H1 (cell line): ENCODE results near the gene SLC2A4. TPM values are rescaled to one million over a fixed set of nuclear protein-coding genes. Genes with fewer than 3 reads are reported as not detected.

ENCODE experiments used
- CTCF ChIA-PET: fragments of 300-600 bp; sonication (Branson Sonifier 250); formaldehyde crosslinking; loops from one replicate; lab custom pipeline; 2021; ENCODE audit not compliant: partially characterized antibody; lab: Charles Lee
- POLR2A ChIA-PET: fragments of 300-600 bp; sonication (Branson Sonifier 250); formaldehyde crosslinking; loops from one replicate; lab custom pipeline; 2021; ENCODE audit warnings: inconsistent platforms; ENCODE audit not compliant: partially characterized antibody; lab: Charles Lee
- DNase-seq, 2 experiments: peaks; one replicate each; pipeline versions ENCODE4 v3.0.0 to v3.0.0-alpha.2; 2010 to 2022; ENCODE audit warnings: low spot score in 2 of 2, low read depth in 1 of 2, mixed read lengths in 1 of 2
- FAIRE-seq: peaks from 2 replicates; lab custom pipeline; 2011; peaks lifted over from hg19 to GRCh38; lab: Jason Lieb, UNC
- H2AFZ ChIP-seq: 2 replicates; pipeline ENCODE4 v1.8.1; 2012; ENCODE audit warnings: low read length, inconsistent platforms
- H2AK5ac ChIP-seq: 2 replicates; pipeline ENCODE4 v1.6.1; 2013; ENCODE audit warnings: low read depth, low read length
- H2BK120ac ChIP-seq: replicated peaks from 2 replicates; pipeline ENCODE3; 2013; ENCODE audit warnings: low read depth, low read length, inconsistent platforms
- H2BK12ac ChIP-seq: 2 replicates; pipeline ENCODE4 v1.6.1; 2013; ENCODE audit warnings: low read depth, low read length
- H2BK15ac ChIP-seq: 2 replicates; pipeline ENCODE4 v1.6.1; 2013; ENCODE audit warnings: low read length
- H2BK20ac ChIP-seq: 2 replicates; pipeline ENCODE4 v1.6.1; 2013; ENCODE audit warnings: low read length
- H2BK5ac ChIP-seq: 2 replicates; pipeline ENCODE4 v1.6.1; 2013; ENCODE audit warnings: low read depth, low read length
- H3K14ac ChIP-seq: 2 replicates; pipeline ENCODE4 v1.6.1; 2013; ENCODE audit warnings: inconsistent platforms; ENCODE audit not compliant: insufficient read length
- H3K18ac ChIP-seq: 2 replicates; pipeline ENCODE4 v1.6.1; 2013; ENCODE audit warnings: low read length; ENCODE audit errors: extremely low read depth
- H3K23ac ChIP-seq: 2 replicates; pipeline ENCODE4 v1.6.1; 2013; ENCODE audit warnings: inconsistent platforms; ENCODE audit not compliant: insufficient read length
- H3K23me2 ChIP-seq: 2 replicates; pipeline ENCODE4 v1.6.1; 2013; ENCODE audit warnings: low read depth, low read length
- H3K27ac ChIP-seq: 2 replicates; pipeline ENCODE4 v1.6.1; 2011; ENCODE audit warnings: low read depth, low read length, inconsistent platforms
- H3K27me3 ChIP-seq, 4 experiments: replicated peaks in 1 of 4; 1 replicate in 1 of 4; 2 replicates in 3 of 4; pipeline versions ENCODE4 v1.6.1 to v1.8.1; 2011 to 2013; ENCODE audit warnings: low read length in 3 of 4, mild to moderate bottlenecking in 3 of 4, inconsistent platforms in 2 of 4, mixed read lengths in 2 of 4, moderate library complexity in 1 of 4; ENCODE audit not compliant: control insufficient read depth in 3 of 4, insufficient read depth in 3 of 4; ENCODE audit errors: extremely low read depth in 1 of 4
- H3K36me3 ChIP-seq, 4 experiments: 2 replicates each; pipeline versions ENCODE4 v1.6.1 to v1.8.1; 2011 to 2013; ENCODE audit warnings: mild to moderate bottlenecking in 4 of 4, low read length in 3 of 4, moderate library complexity in 2 of 4, control low read depth in 1 of 4, inconsistent platforms in 1 of 4; ENCODE audit not compliant: insufficient read depth in 4 of 4, control insufficient read depth in 2 of 4
- H3K4ac ChIP-seq: replicated peaks from 2 replicates; pipeline ENCODE3; 2013; ENCODE audit warnings: low read length, low read depth, mixed read lengths, inconsistent platforms; ENCODE audit not compliant: insufficient read length
- H3K4me1 ChIP-seq, 4 experiments: replicated peaks in 1 of 4; 1 replicate in 1 of 4; 2 replicates in 3 of 4; pipeline versions ENCODE4 v1.6.1 to v1.8.1; 2011 to 2013; ENCODE audit warnings: low read length in 3 of 4, inconsistent platforms in 2 of 4, mixed read lengths in 1 of 4; ENCODE audit not compliant: insufficient read depth in 4 of 4, control insufficient read depth in 3 of 4
- H3K4me2 ChIP-seq, 2 experiments: 2 replicates each; pipeline versions ENCODE4 v1.6.1 to v1.8.1; 2011 to 2013; ENCODE audit warnings: low read depth in 2 of 2, low read length in 2 of 2, control low read depth in 1 of 2, inconsistent platforms in 1 of 2, mild to moderate bottlenecking in 1 of 2; ENCODE audit not compliant: insufficient read depth in 1 of 2
- H3K4me3 ChIP-seq, 4 experiments: fragments of 200-600, 300-600 bp in 1 of 4; sonication (generic), shearing (Covaris generic), sonication (Bioruptor Twin) in 1 of 4; 2 replicates each; pipeline versions ENCODE4 v1.5.1 to v1.8.1; 2011 to 2016; ENCODE audit warnings: low read length in 4 of 4, low read depth in 3 of 4, control low read depth in 2 of 4, inconsistent platforms in 2 of 4, mild to moderate bottlenecking in 2 of 4, mixed read lengths in 1 of 4, moderate library complexity in 1 of 4; ENCODE audit not compliant: insufficient read depth in 2 of 4; ENCODE audit errors: extremely low read depth in 1 of 4
- H3K56ac ChIP-seq: replicated peaks from 2 replicates; pipeline ENCODE3; 2013; ENCODE audit warnings: low read depth, mild to moderate bottlenecking, mixed read lengths, low read length, inconsistent platforms; ENCODE audit not compliant: insufficient read length
- H3K79me1 ChIP-seq: 2 replicates; pipeline ENCODE4 v1.6.1; 2013; ENCODE audit warnings: low read depth, low read length, control low read depth
- H3K79me2 ChIP-seq, 2 experiments: 2 replicates each; pipeline versions ENCODE4 v1.6.1 to v1.8.1; 2012 to 2013; ENCODE audit warnings: low read length in 2 of 2, mild to moderate bottlenecking in 2 of 2, inconsistent platforms in 1 of 2; ENCODE audit not compliant: insufficient read depth in 2 of 2, control insufficient read depth in 1 of 2
- H3K9ac ChIP-seq, 4 experiments: replicated peaks in 1 of 4; 1 replicate in 1 of 4; 2 replicates in 3 of 4; pipeline versions ENCODE4 v1.6.1 to v1.8.1; 2011 to 2013; ENCODE audit warnings: low read depth in 3 of 4, low read length in 3 of 4, control low read depth in 2 of 4, mild to moderate bottlenecking in 2 of 4, moderate library complexity in 2 of 4, inconsistent platforms in 1 of 4; ENCODE audit errors: extremely low read depth in 1 of 4
- H3K9me3 ChIP-seq, 2 experiments: 2 replicates each; pipeline versions ENCODE4 v1.6.1 to v1.8.1; 2012 to 2013; ENCODE audit warnings: mild to moderate bottlenecking in 2 of 2, moderate library complexity in 2 of 2, control low read depth in 1 of 2, inconsistent platforms in 1 of 2, low read depth in 1 of 2, low read length in 1 of 2, mixed read lengths in 1 of 2; ENCODE audit not compliant: insufficient read depth in 2 of 2
- H4K20me1 ChIP-seq, 2 experiments: replicated peaks in 1 of 2; 2 replicates each; pipeline versions ENCODE3 to v1.8.1; 2011 to 2013; ENCODE audit warnings: inconsistent platforms in 2 of 2, low read length in 2 of 2, mild to moderate bottlenecking in 1 of 2; ENCODE audit not compliant: insufficient read depth in 2 of 2, control insufficient read depth in 1 of 2
- H4K5ac ChIP-seq: 2 replicates; pipeline ENCODE4 v1.6.1; 2013; ENCODE audit warnings: low read length, low read depth, mixed read lengths, inconsistent platforms; ENCODE audit not compliant: insufficient read length
- H4K8ac ChIP-seq: 2 replicates; pipeline ENCODE4 v1.8.0; 2013; ENCODE audit warnings: mild to moderate bottlenecking, moderate library complexity, low read length, inconsistent platforms; ENCODE audit not compliant: insufficient read depth; ENCODE audit errors: extremely low read depth
- H4K91ac ChIP-seq: replicated peaks from 2 replicates; pipeline ENCODE3; 2013; ENCODE audit warnings: low read length, mixed read lengths, inconsistent platforms; ENCODE audit not compliant: insufficient read length
- BRCA1 ChIP-seq: IDR thresholded peaks from 2 replicates; pipeline ENCODE4 v1.6.1; 2012; ENCODE audit warnings: low read depth, low read length, improper control_type of control experiment
- HDAC2 ChIP-seq, 2 experiments: fragments of 300-600 bp in 1 of 2; sonication (generic) in 1 of 2; IDR thresholded peaks; 2 replicates each; pipeline ENCODE4 v1.6.1; 2011 to 2012; ENCODE audit warnings: low read depth in 2 of 2, low read length in 2 of 2, mild to moderate bottlenecking in 2 of 2, moderate library complexity in 2 of 2, borderline replicate concordance in 1 of 2, inconsistent platforms in 1 of 2
- MAX ChIP-seq: IDR thresholded peaks from 2 replicates; pipeline ENCODE4 v1.6.1; 2012; ENCODE audit warnings: inconsistent platforms
- POLR2A ChIP-seq, 2 experiments: IDR thresholded peaks; 1 replicate in 1 of 2; 2 replicates in 1 of 2; pipeline ENCODE4 v1.6.1; 2011; ENCODE audit warnings: low read depth in 2 of 2, low read length in 2 of 2, mild to moderate bottlenecking in 2 of 2; ENCODE audit errors: control extremely low read depth in 1 of 2
- POLR2AphosphoS5 ChIP-seq: IDR thresholded peaks from 2 replicates; pipeline ENCODE4 v1.6.1; 2011; ENCODE audit warnings: low read depth, low read length
- RXRA ChIP-seq: IDR thresholded peaks from 2 replicates; pipeline ENCODE4 v1.6.1; 2011; ENCODE audit warnings: low read depth, mild to moderate bottlenecking, low read length, moderate library complexity; ENCODE audit not compliant: insufficient read depth
- WGBS, 2 experiments: shearing (Covaris generic) in 1 of 2; methylation state at CpG; one replicate each; pipeline versions ENCODE4 v1.1.6 to v1.1.7; 2013 to 2015; ENCODE audit warnings: low lambda C conversion rate in 2 of 2, mixed read lengths in 2 of 2, inconsistent platforms in 1 of 2, low coverage in 1 of 2, missing lambda C conversion rate in 1 of 2; ENCODE audit not compliant: insufficient replicate concordance in 2 of 2, insufficient coverage in 1 of 2, insufficient read length in 1 of 2; ENCODE audit errors: extremely low coverage in 1 of 2, missing lambda C conversion rate in 1 of 2; 5-methylcytosine and 5-hydroxymethylcytosine counted together
- polyA plus RNA-seq, 7 experiments: library from polyadenylated mRNA; depleted of rRNA in 3 of 7; stranded (reverse) in 5 of 7; unstranded in 2 of 7; fragments of >200 nt in 5 of 7; fragments of 200-250 nt in 2 of 7; gene quantifications; 1 replicate in 5 of 7; 2 replicates in 1 of 7; 4 replicates in 1 of 7; pipeline versions ENCODE4 v1.2.1 to v1.2.3, GENCODE V29; 2011 to 2013; ENCODE audit warnings: missing spikeins in 2 of 7, mixed read lengths in 2 of 7
- total RNA-seq: library from RNA; stranded (reverse); fragmentation: NEBNext Ultra II Directional; extraction: Animal tissue kit (Norgen Biotek cat#: 25700); gene quantifications from 2 replicates; pipeline ENCODE4 v1.2.1, GENCODE V29; 2021

Gene SLC2A4
- total and polyA plus RNA-seq, 2 of the 8 experiments (the other 6 are each of a cell fraction or from before 2014, with no cell fraction given): 5.7 to 6.9 TPM

GRCh38 chr17:7256766-7257456 lies 24.6 kb upstream of the SLC2A4 start:
- H4K91ac ChIP-seq: no peak overlapping the region
- FAIRE-seq (no peak), DNase-seq (no peak)
- 95% methylated on average over 8 of the region's 8 CpGs; no CpG with 5 or more reads in 1 of the 2 experiments for WGBS, 2 experiments
- no peak overlapping the region for H2BK15ac ChIP-seq
- no peak overlapping the region for H2AFZ ChIP-seq
- H2BK12ac ChIP-seq: no peak overlapping the region
- H3K27me3 ChIP-seq: no peaks in the 10 kb centered on the region
- H3K36me3 ChIP-seq: peaks cover 2 to 41% (median 21%) of the 10 kb centered on the region in 4 experiments
- ChIA-PET CTCF (interaction anchor here (0.6 to 2.5 kb wide), 6 partner anchors 9 to 423 kb away, joined by 3 to 9 read pairs (median 4); no protein-coding TSS in a partner anchor), POLR2A (interaction anchor here (0.6 to 13.7 kb wide), 21 partner anchors 8 to 319 kb away, joined by 3 to 161 read pairs (median 4); partner anchors contain the start of genes ACADVL, ACAP1, DLG4 and DVL2)
- no peak overlapping the region for H3K27ac ChIP-seq
- H3K4ac ChIP-seq: no peak overlapping the region
- H3K79me2 ChIP-seq: peaks cover 0 to 42% of the 10 kb centered on the region in 2 experiments; a peak in 2 of 4 replicates
- H4K8ac ChIP-seq: no peak overlapping the region
- H3K18ac ChIP-seq: no peak overlapping the region
- H2BK5ac ChIP-seq: no peak overlapping the region
- no peak overlapping the region for H3K9ac ChIP-seq
- no peak overlapping the region for H3K23ac ChIP-seq
- no peak overlapping the region for H4K5ac ChIP-seq
- no peaks in the 10 kb centered on the region for H3K9me3 ChIP-seq
- H3K4me2 ChIP-seq: no peak overlapping the region
- peaks cover 6 to 13% of the 10 kb centered on the region in 2 experiments for H4K20me1 ChIP-seq
- H3K56ac ChIP-seq: no peak overlapping the region
- H3K14ac ChIP-seq: no peak overlapping the region
- peaks cover 3 to 7% (median 4%) of the 10 kb centered on the region in 4 experiments; a peak in 6 of 7 replicates for H3K4me1 ChIP-seq
- H3K23me2 ChIP-seq: peaks cover 12% of the 10 kb centered on the region; the same call in 1 of the 2 replicates
- peaks cover 11% of the 10 kb centered on the region for H3K79me1 ChIP-seq
- H3K4me3 ChIP-seq: no peak overlapping the region
- H2BK20ac ChIP-seq: no peak overlapping the region
- no peak for TF ChIP-seq MAX
- no peak for TF ChIP-seq HDAC2 (IDR thresholded peaks at IDR 0.05; ENCODE audit: borderline replicate concordance in 1 of 2, low read depth in 2 of 2, low read length in 2 of 2)
- TF ChIP-seq BRCA1: no peak
- TF ChIP-seq POLR2AphosphoS5: peak; percentile 77; the same call in 1 of the 2 replicates
- TF ChIP-seq POLR2A (IDR thresholded peaks at IDR 0.05; ENCODE audit: control extremely low read depth in 1 of 2, low read depth in 2 of 2, low read length in 2 of 2): peak in 1 of 2 experiments; percentile 89; a peak in 2 of 3 replicates
- no peak for TF ChIP-seq RXRA
- H2BK120ac ChIP-seq: no peak overlapping the region
- H2AK5ac ChIP-seq: no peak overlapping the region
